GM19023 (cell line): ENCODE results near the gene HAS3.
"Not testable (repeated sequence)": the region's sequence is repeated elsewhere in the genome, so short reads cannot be mapped to it uniquely, and the experiment has no call there.

Experiments used
- ATAC-seq: cut with Tn5 transposase; IDR thresholded peaks from one replicate; pipeline ENCODE4 v1.9.1; 2021; ENCODE audit warnings: mild to moderate bottlenecking, moderate library complexity; ENCODE audit not compliant: unreplicated experiment

The HAS3 gene

DNA sequence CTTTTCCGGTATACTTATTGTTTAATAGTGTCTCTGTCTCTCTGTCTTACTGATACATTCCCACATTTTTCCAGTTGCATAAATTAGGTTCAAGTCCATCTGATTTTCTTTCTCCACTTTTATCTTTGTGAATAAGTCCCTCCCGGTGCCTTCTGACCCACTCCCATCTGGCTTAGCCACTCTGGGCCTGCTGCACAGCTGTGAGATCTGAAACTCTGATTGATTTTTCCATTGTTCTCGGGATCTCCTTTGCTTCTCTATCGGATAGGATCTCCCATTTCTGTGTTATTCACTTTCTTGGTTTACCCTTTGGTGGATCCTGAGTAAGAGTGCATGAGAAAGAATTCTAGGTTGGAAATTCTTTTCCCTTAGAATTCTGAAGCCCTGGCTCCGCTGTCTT, 35.6 kb downstream of the HAS3 start:
- no peak for ATAC-seq

- ATAC-seq, result no peak
Measured at GRCh38 chr16:69141936-69142335, 36.5 kb downstream of the HAS3 start.

- no peak for ATAC-seq
Measured at GRCh38 chr16:69143116-69143515, 37.7 kb downstream of the HAS3 start.

- ATAC-seq, result no peak
Measured at GRCh38 chr16:69145658-69146057, 40.2 kb downstream of the HAS3 start.

DNA sequence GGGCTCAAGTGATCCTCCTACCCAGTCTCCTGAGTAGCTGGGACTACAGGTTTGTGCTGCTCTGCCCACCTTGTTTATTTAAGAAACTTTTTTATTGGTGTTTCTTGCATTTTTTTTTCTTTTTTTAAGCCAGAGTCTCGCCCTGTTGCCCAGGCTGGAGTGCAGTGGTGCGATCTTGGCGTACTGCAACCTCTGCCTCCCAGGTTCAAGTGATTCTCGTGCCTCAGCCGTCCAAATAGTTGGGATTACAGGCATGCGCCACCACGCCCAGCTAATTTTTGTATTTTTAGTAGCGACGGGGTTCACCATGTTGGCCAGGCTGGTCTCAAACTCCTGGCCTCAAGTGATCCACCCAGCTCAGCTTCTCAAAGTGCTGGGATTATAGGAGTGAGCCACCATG, 44.2 kb downstream of the HAS3 start:
- not testable (repeated sequence) for ATAC-seq

GRCh38 chr16:69150146-69150865, 44.9 kb downstream of the HAS3 start:
- no peak for ATAC-seq

- ATAC-seq, result no peak
Measured at GRCh38 chr16:69157196-69157595, 51.7 kb downstream of the HAS3 start.

DNA sequence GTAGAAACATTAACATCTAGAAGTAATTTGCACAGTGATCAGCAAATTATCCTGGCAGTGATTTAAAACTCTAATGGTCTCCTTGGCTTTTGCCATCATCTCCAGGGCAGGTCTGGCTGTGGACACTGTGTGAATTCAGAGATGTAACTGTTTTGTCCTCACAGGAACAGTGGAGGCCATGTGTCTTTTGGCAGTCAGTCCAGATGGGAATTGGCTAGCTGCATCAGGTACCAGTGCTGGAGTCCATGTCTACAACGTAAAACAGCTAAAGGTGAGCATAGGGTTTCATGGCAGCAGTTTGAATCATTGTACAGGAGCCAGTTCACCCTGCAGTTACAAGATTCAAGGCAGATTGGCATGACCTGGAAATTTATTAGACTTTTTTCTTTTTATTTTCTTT, 54.7 kb downstream of the HAS3 start:
- ATAC-seq, result no peak

- no peak for ATAC-seq
Measured at GRCh38 chr16:69165584-69165983, 60.1 kb downstream of the HAS3 start.

DNA sequence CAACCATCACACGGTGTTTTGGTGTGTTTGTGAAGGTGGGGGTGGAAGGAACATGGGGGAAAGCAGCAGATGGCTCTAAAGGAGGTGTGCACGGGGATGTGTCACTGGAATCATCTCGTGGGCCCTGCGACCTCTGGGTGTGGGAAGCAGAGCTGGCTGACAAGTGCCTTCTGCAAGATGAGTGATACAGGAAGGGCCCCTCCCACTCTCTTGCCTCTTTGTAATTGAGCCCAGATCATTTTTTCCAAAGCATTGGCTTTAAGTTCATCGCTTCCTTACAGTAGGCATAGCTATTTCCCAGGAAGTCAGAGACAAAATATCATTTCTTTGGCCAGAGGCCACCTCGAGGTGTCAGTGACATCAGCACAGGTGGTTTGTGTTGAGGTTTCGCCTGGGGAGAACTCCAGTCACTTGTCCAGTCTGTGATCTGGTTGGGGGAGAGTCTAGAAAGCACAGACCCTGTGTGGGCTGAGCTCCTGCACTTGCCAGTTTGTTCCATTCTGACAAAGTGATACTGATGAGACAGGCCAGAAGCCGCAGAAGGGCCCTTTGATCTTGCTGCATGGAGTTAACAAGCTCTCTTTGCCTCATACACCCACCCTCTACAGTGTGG, 60.9 kb downstream of the HAS3 start:
- no peak for ATAC-seq

DNA sequence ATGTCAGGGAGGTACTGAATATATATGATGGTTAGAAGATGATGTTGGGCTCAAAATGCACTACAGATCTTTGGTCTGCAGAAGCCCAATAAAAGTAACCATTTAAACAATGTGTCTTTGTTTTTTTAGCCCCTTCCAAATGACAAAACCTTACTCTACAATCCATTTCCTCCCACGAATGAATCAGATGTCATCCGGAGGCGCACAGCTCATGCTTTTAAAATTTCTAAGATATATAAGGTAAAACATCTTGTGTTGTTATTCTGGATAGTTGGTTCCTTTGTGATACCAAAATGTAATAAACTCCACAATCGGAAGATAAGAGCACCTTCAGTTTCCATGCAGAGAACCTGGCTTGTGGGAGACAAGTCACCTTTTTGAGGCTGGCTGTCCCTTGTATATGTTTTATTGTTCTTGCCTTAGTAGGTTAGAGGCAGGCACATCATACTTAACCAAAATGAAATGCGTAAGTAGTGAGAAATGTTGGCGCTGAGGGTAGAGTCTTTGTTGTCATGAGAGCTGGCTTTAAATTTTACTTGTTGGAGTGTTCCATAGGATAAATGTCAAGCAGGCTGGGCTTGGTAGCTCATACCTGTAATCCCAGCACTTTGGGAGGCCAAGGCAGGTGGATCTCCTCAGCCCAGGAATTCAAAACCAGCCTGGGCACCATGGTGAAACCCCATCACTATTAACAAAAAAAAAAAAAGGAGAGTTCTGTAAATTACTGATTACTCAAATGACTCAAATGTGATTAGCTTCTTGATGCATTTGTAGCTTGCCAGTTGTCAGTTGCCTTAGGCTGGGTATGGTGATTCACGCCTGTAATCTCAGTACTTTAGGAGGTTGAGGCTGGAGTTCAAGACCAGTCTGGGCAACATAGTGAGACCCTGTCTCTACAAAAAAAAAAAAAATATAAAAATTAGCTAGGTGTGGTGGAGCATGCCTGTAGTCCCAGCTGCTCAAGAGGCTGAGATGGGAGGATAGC, 61.8 kb downstream of the HAS3 start:
- ATAC-seq, result no peak
